ENCODE data around the gene ESRRA.

GRCh38 chr11:64344787-64345186, 39.5 kb downstream of the ESRRA start:
- no peak for TF ChIP-seq EZH2 (IDR thresholded peaks at IDR 0.05; ENCODE audit: insufficient read depth, poor library complexity, severe bottlenecking)
- TF ChIP-seq EZH2phosphoT487 (IDR thresholded peaks at IDR 0.05; ENCODE audit: insufficient read depth, low read depth): no peak

Data from GM23248 (cell line).